HUES6 (cell line): ENCODE data around the gene CEBPZOS.

Experiments used
- H3K27ac ChIP-seq: 2 replicates; pipeline ENCODE4 v1.7.0; 2013; ENCODE audit warnings: low read depth, mild to moderate bottlenecking, low read length, inconsistent platforms
- H3K27me3 ChIP-seq: 2 replicates; pipeline ENCODE4 v1.6.1; 2013; ENCODE audit warnings: low read length; ENCODE audit not compliant: control insufficient read depth, insufficient read depth
- H3K36me3 ChIP-seq: 2 replicates; pipeline ENCODE4 v1.6.1; 2013; ENCODE audit warnings: low read length; ENCODE audit not compliant: control insufficient read depth, insufficient read depth
- H3K4me1 ChIP-seq: 2 replicates; pipeline ENCODE4 v1.6.1; 2013; ENCODE audit warnings: low read length; ENCODE audit not compliant: control insufficient read depth, insufficient read depth
- H3K4me3 ChIP-seq: 2 replicates; pipeline ENCODE4 v1.5.1; 2013; ENCODE audit warnings: low read depth, low read length
- H3K9ac ChIP-seq: one replicate; pipeline ENCODE4 v1.6.1; 2013; ENCODE audit warnings: mild to moderate bottlenecking, low read length
- H3K9me3 ChIP-seq: 2 replicates; pipeline ENCODE4 v1.6.1; 2013; ENCODE audit warnings: low read depth, low read length; ENCODE audit not compliant: control insufficient read depth, insufficient read depth

Gene CEBPZOS

GRCh38 chr2:37196320-37197195 is at the start of gene CEBPZOS:
Gene CEBPZOS (plus strand): TSS chr2:37196496. CDS start chr2:37199705, 3,209 bp downstream.
- peaks cover 48% of the 10 kb centered on the region for H3K4me1 ChIP-seq
- H3K9ac ChIP-seq, result peak within 1 kb of the TSS; percentile 90
- no peaks in the 10 kb centered on the region for H3K27me3 ChIP-seq
- peak within 1 kb of the TSS; percentile 75 for H3K27ac ChIP-seq
- no peaks in the 10 kb centered on the region for H3K9me3 ChIP-seq
- H3K36me3 ChIP-seq, result peaks cover 22% of the 10 kb centered on the region
- H3K4me3 ChIP-seq, result peak within 1 kb of the TSS; percentile 75

DNA sequence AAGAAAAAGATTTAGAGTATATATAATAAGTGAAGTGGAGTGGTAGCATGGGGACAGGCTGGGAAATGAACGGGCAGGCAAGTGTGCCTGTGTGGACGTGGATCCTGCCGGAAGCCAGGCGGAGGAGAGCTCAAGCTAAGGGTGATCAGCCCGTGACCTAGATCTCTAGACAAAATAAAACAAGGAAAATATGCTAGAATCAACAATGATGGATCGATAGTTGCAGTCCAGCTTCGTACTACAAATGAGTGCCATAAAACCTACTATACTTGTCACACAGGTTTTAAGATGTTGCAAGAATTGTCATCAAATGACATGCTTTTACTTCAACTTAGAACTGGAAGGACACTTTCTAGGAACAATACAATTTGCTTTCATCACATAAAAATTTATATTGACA is 48.0 kb upstream of the CEBPZOS start:
- Histone ChIP-seq H3K4me3 (no peak overlapping the region), H3K27me3 (no peaks in the 10 kb centered on the region), H3K36me3 (peaks cover 46% of the 10 kb centered on the region), H3K9me3 (no peaks in the 10 kb centered on the region), H3K4me1 (peaks cover 4% of the 10 kb centered on the region; the same call in 1 of the 2 replicates), H3K27ac (no peak overlapping the region), H3K9ac (no peak overlapping the region)

GRCh38 chr2:37149626-37150322 is 46.5 kb upstream of the CEBPZOS start:
- Histone ChIP-seq H3K36me3 (peaks cover 36% of the 10 kb centered on the region), H3K27me3 (no peaks in the 10 kb centered on the region)

DNA sequence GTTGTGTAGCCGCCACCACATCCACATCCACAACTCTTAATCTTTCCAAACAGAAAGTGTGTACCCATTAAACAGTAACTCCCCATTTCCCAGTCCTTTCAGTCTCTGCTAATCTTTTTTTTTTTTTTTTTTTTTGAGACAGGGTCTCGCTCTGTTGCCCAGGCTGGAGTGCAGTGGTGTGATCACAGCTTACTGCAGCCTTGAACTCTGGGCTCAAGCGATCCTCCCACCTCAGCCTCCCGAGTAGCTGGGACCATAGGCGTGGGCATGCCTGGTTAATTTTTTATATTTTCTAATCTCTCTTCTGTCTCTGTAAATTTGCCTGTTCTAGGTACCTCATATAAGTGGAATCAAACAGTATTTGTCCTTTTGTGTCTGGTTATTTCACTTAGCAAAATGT is 43.1 kb upstream of the CEBPZOS start:
- Histone ChIP-seq H3K4me1 (peaks cover 17% of the 10 kb centered on the region), H3K9ac (no peak overlapping the region), H3K27me3 (peaks cover 2% of the 10 kb centered on the region; the same call in 1 of the 2 replicates), H3K4me3 (no peak overlapping the region), H3K9me3 (no peaks in the 10 kb centered on the region), H3K36me3 (peaks cover 13% of the 10 kb centered on the region; the same call in 1 of the 2 replicates), H3K27ac (no peak overlapping the region)

More at GRCh38 chr2:37149626-37150322, 46.5 kb upstream of the CEBPZOS start:
- peaks cover 4% of the 10 kb centered on the region; the same call in 1 of the 2 replicates for H3K4me1 ChIP-seq
- H3K9ac ChIP-seq, result no peak overlapping the region
- no peak overlapping the region for H3K4me3 ChIP-seq
- no peaks in the 10 kb centered on the region for H3K9me3 ChIP-seq
- no peak overlapping the region for H3K27ac ChIP-seq

- H3K27me3 ChIP-seq, result peaks cover 5% of the 10 kb centered on the region; the same call in 1 of the 2 replicates
- H3K9ac ChIP-seq, result no peak overlapping the region
- no peak overlapping the region for H3K4me3 ChIP-seq
- peaks cover 10% of the 10 kb centered on the region; the same call in 1 of the 2 replicates for H3K36me3 ChIP-seq
- H3K9me3 ChIP-seq, result no peaks in the 10 kb centered on the region
- peaks cover 17% of the 10 kb centered on the region for H3K4me1 ChIP-seq
- no peak overlapping the region for H3K27ac ChIP-seq
Observed at GRCh38 chr2:37154785-37155184, 41.5 kb upstream of the CEBPZOS start.

- peaks cover 13% of the 10 kb centered on the region for H3K4me1 ChIP-seq
- peak overlapping the region; percentile 72 for H3K9ac ChIP-seq
- H3K9me3 ChIP-seq, result no peaks in the 10 kb centered on the region
- H3K4me3 ChIP-seq, result peak overlapping the region; percentile 80
- peaks cover 10% of the 10 kb centered on the region; the same call in 1 of the 2 replicates for H3K36me3 ChIP-seq
- peaks cover 5% of the 10 kb centered on the region; the same call in 1 of the 2 replicates for H3K27me3 ChIP-seq
- peak overlapping the region; percentile 56; the same call in 1 of the 2 replicates for H3K27ac ChIP-seq
Observed at GRCh38 chr2:37156071-37156856, 40.0 kb upstream of the CEBPZOS start.

DNA sequence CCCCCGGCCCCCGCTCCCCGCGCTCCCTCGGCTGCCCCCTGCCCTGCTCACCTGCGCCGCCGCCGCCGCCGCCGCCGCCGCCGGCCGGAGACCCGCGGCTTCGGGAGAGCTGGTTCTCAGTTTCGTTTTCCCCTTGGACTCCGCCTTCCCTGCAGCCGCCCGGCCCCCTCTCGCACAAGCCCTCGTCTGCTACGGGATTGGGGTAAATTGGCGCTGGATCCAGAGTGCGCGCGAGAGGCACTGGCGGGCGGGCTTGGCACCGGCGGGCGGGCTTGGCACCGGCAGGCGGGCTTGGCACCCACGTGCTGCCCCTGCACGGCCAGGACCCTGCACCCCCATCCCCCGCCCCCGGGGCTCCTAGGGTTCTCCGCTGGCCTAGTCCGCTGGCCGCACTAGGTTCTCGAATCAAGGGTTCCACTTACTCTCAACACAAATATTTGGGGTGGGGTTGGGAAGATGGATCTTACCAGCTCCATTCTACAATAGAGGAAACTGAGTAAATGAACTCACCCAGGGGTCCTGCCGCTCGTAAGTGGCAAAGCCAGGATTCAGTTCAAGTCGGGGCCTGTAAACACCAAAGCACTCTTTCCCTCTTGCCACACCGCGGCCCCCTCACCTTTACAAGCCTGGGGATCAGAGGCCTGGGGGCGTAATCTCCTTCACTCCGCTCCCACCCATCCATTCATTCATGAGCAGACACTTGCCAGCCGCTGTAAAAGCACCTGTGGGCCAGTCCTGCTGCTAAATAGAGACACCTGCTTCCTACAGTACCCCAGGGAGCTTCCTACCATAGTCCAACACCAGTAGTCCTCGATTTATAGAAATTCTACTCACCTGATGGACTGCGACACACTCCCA is 39.2 kb upstream of the CEBPZOS start, which contains the start of gene EIF2AK2:
TSS of gene EIF2AK2 (minus strand) at position 124 of the 858 bp plus-strand sequence. CDS start 9,174 bp downstream, outside the sequence.
- Histone ChIP-seq H3K4me3 (peak within 1 kb of the TSS; percentile 80), H3K27me3 (peaks cover 5% of the 10 kb centered on the region; the same call in 1 of the 2 replicates), H3K9ac (peak within 1 kb of the TSS; percentile 72), H3K4me1 (peaks cover 13% of the 10 kb centered on the region), H3K9me3 (no peaks in the 10 kb centered on the region), H3K36me3 (peaks cover 10% of the 10 kb centered on the region; the same call in 1 of the 2 replicates), H3K27ac (peak within 1 kb of the TSS; percentile 56; the same call in 1 of the 2 replicates)

DNA sequence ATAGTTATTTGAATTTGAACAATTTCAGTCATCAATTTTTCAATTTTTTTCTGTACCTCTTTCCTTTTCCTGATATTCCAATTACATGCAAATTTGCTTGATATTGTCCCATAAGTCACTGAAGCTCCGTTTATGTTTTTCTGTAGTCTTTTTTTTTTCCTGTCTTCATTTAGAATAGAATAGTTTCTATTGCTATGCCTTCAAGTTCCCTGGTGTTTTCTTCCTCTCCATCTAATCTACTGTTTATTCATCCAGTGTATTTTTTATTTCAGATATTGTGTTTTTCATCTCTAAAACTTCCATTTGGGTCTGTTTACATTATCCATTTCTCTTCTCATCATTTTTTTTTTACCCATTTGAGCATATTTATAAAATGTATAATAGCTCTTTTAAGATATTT is 31.5 kb upstream of the CEBPZOS start:
- H3K9me3 ChIP-seq, result peaks cover 14% of the 10 kb centered on the region
- H3K27ac ChIP-seq, result no peak overlapping the region
- 0 out of 2 replicates have a peak, but pooled peaks cover 3% of the 10 kb centered on the region for H3K4me1 ChIP-seq
- H3K9ac ChIP-seq, result no peak overlapping the region
- no peaks in the 10 kb centered on the region for H3K36me3 ChIP-seq
- no peaks in the 10 kb centered on the region for H3K27me3 ChIP-seq
- no peak overlapping the region for H3K4me3 ChIP-seq

- Histone ChIP-seq H3K36me3 (no peaks in the 10 kb centered on the region), H3K4me3 (no peak overlapping the region), H3K9me3 (peaks cover 14% of the 10 kb centered on the region), H3K27ac (no peak overlapping the region), H3K4me1 (0 out of 2 replicates have a peak, but pooled peaks cover 3% of the 10 kb centered on the region), H3K27me3 (no peaks in the 10 kb centered on the region), H3K9ac (no peak overlapping the region)
Observed at GRCh38 chr2:37167636-37168180, 28.6 kb upstream of the CEBPZOS start.
